Sigmoid colon (tissue), 7 donors: Measurements from ENCODE around the gene LSMEM2. TPM values are rescaled to one million over a fixed set of nuclear protein-coding genes. Genes with fewer than 3 reads are reported as not detected.

Source experiments
- DNase-seq: peaks from one replicate; pipeline ENCODE4 v3.0.0-alpha.2; 2019
- H3K27ac ChIP-seq, 4 donors: fragments of 200-600 bp; sonication (generic); one replicate each; pipeline ENCODE4 v1.5.1; 2016 to 2019; ENCODE audit warnings: mild to moderate bottlenecking in 1 of 4
- H3K27me3 ChIP-seq, 3 donors: fragments of 200-600 bp; sonication (generic); one replicate each; pipeline ENCODE4 v1.5.1; 2019; ENCODE audit warnings: mild to moderate bottlenecking in 1 of 3
- H3K36me3 ChIP-seq, 4 donors: fragments of 200-600 bp; sonication (generic); one replicate each; pipeline ENCODE4 v1.5.1; 2016 to 2019
- H3K4me1 ChIP-seq, 4 donors: fragments of 200-600 bp; sonication (generic); one replicate each; pipeline ENCODE4 v1.5.1; 2017 to 2019
- H3K4me3 ChIP-seq, 4 donors: fragments of 200-600 bp; sonication (generic); one replicate each; pipeline ENCODE4 v1.5.1; 2017 to 2019; ENCODE audit warnings: mild to moderate bottlenecking in 2 of 4, moderate library complexity in 1 of 4
- H3K9me3 ChIP-seq, 4 donors: fragments of 200-600 bp in 3 of 4; sonication (generic) in 3 of 4; one replicate each; pipeline versions ENCODE4 v1.5.1 to v1.6.1; 2013 to 2019
- EP300 ChIP-seq, 4 donors: sonication (generic); formaldehyde crosslinking; IDR thresholded peaks; one replicate each; pipeline ENCODE4 v1.6.1; 2017; ENCODE audit warnings: antibody characterized with exemption in 4 of 4
- POLR2A ChIP-seq, 2 donors: fragments of 450-650 bp; IDR thresholded peaks; one replicate each; pipeline ENCODE4 v1.6.1; 2016; ENCODE audit warnings: antibody characterized with exemption in 2 of 2, mild to moderate bottlenecking in 2 of 2, moderate library complexity in 2 of 2
- POLR2AphosphoS5 ChIP-seq, 4 donors: sonication (generic); formaldehyde crosslinking; IDR thresholded peaks; one replicate each; pipeline ENCODE4 v1.6.1; 2017; ENCODE audit warnings: antibody characterized with exemption in 4 of 4
- WGBS, 2 donors: extraction: QIAGEN DNeasy Blood & Tissue Kit; methylation state at CpG; one replicate each; pipeline ENCODE4 v1.1.7; 2013; 5-methylcytosine and 5-hydroxymethylcytosine counted together
- intact Hi-C: fragments of 100-400 bp; cut with DNase I; formaldehyde crosslinking; loops from one replicate; pipeline ENCODE4 v1.15.1; 2023
- polyA plus RNA-seq, 3 donors: library from polyadenylated mRNA; stranded (reverse); fragments of 200-250 nt; gene quantifications; one replicate each; pipeline ENCODE4 v1.2.3, GENCODE V29; 2013
- total RNA-seq, 4 donors: library from RNA; depleted of rRNA; stranded (reverse); fragments of >200 nt; gene quantifications; one replicate each; pipeline ENCODE4 v1.1.0, GENCODE V29; 2016
- TF ChIP-seq, protein P1 (sequence below), 4 experiments: fragments of 450-650 bp in 3 of 4; fragments of 200-600 bp in 1 of 4; IDR thresholded peaks; one replicate each; pipeline ENCODE4 v1.5.1; 2016 to 2019; ENCODE audit warnings: antibody characterized with exemption in 4 of 4, mild to moderate bottlenecking in 3 of 4, moderate library complexity in 2 of 4
- donor health status: healthy with polysubstance abuse.
- donor health status: Bipolar disorder and iron deficiency.
- donor health status: healthy.

The LSMEM2 gene
- total and polyA plus RNA-seq, 7 donors = 0.13 to 0.46 TPM; not detected in 5

DNA sequence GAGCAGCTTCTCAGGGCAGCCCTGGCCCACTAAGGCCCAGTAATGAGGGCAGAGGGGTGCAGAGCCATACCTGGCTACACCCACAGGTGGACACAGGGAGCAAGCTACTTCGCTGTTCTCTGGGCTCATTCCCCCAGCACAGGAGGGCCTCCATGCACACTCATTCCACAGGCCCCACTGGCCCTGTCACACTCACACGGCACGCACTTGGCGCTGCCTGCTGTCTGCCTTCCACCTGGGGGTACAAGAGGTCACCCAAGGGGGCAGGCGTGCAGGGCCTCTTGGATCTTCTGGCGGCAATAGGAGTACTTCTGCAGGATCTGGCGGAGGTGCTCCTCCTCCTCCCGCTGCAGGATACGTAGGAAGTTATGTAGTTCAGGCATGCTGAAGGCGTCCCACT is 51.4 kb downstream of the LSMEM2 start:
- TF ChIP-seq POLR2A (IDR thresholded peaks at IDR 0.05) (no peak), POLR2AphosphoS5 (IDR thresholded peaks at IDR 0.05) (no peak), EP300 (IDR thresholded peaks at IDR 0.05) (no peak)
- TF ChIP-seq, protein P1, sequence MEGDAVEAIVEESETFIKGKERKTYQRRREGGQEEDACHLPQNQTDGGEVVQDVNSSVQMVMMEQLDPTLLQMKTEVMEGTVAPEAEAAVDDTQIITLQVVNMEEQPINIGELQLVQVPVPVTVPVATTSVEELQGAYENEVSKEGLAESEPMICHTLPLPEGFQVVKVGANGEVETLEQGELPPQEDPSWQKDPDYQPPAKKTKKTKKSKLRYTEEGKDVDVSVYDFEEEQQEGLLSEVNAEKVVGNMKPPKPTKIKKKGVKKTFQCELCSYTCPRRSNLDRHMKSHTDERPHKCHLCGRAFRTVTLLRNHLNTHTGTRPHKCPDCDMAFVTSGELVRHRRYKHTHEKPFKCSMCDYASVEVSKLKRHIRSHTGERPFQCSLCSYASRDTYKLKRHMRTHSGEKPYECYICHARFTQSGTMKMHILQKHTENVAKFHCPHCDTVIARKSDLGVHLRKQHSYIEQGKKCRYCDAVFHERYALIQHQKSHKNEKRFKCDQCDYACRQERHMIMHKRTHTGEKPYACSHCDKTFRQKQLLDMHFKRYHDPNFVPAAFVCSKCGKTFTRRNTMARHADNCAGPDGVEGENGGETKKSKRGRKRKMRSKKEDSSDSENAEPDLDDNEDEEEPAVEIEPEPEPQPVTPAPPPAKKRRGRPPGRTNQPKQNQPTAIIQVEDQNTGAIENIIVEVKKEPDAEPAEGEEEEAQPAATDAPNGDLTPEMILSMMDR (IDR thresholded peaks at IDR 0.05) = no peak
- Histone ChIP-seq H3K27ac (no peak overlapping the region), H3K4me1 (peaks cover 0 to 49% (median 46%) of the 10 kb centered on the region in 4 donors), H3K36me3 (peaks cover 18 to 43% (median 26%) of the 10 kb centered on the region in 4 donors), H3K4me3 (no peak overlapping the region), H3K9me3 (no peaks in the 10 kb centered on the region), H3K27me3 (no peaks in the 10 kb centered on the region)
- WGBS, 2 donors = 95 to 97% methylated on average over 10 of the region's 10 CpGs
- intact Hi-C loops = no loop called here
- DNase-seq = no peak

DNA sequence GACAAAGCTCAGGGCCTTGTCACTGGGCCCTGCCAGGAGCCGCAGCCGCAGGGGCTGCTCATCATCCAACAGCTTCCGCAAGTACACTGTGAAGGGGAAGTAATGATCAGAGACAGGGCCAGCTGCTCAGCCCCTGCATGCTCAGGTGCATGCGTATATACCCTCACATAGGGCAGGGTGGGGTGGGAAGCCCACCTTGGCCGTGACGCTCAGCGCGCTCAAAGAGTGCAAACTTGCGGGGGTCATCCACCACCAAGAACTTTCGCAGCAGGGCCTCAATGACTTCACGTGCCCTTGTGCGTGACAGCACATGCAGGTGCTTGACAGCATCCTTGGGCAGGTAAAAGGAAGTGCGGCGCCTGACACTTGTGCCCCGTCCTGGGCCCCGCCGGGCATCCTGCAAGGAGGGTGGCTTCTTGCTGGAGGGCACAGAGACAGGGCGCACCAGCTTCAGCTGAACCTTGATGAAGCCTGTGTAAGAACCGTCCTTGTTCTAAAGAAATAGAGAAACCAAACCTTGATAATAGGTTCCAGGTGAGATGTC is 52.5 kb downstream of the LSMEM2 start:
- H3K4me3 ChIP-seq = no peak overlapping the region
- H3K4me1 ChIP-seq = peaks cover 0 to 58% (median 56%) of the 10 kb centered on the region in 4 donors
- H3K27me3 ChIP-seq = no peaks in the 10 kb centered on the region
- H3K36me3 ChIP-seq = peaks cover 18 to 32% (median 23%) of the 10 kb centered on the region in 4 donors
- TF ChIP-seq EP300 (IDR thresholded peaks at IDR 0.05) (no peak), POLR2AphosphoS5 (IDR thresholded peaks at IDR 0.05) (no peak), POLR2A (IDR thresholded peaks at IDR 0.05) (no peak)
- TF ChIP-seq, protein P1 (IDR thresholded peaks at IDR 0.05) = no peak
- H3K27ac ChIP-seq = no peak overlapping the region
- 97% methylated on average over 19 of the region's 19 CpGs for WGBS, 2 donors
- intact Hi-C loops = no loop called here
- no peaks in the 10 kb centered on the region for H3K9me3 ChIP-seq
- no peak for DNase-seq

DNA sequence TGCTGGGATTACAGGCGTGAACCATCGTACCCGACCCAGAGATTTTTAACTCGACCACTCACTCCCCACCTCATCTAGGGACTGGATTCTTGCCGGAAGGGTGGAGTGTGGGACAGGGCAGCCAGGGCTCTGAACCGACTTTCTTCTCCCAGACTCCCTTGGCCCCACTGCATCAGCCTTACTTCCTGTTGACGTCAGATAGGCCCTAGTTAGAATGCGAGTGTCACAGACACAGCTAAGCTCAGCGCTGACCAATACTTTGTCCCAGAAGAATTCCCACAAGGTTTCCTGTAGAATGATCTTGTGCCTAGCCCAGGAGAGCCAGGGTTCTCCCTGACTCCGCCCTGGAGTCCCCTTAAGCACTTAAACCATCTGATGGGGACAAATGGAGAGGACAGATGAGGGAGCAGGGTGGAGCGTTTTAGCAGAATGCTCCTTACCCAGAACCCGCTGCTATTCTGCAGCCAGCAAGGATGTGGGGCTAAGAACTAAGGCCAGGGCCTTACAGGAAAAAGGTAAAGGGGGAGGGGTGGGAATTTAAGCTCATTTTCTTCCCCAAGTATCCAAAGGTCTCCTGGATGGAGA is 54.9 kb downstream of the LSMEM2 start:
- H3K27ac ChIP-seq = peak overlapping the region; percentile 93 to 100 (median 98)
- peaks cover 18 to 29% (median 23%) of the 10 kb centered on the region in 4 donors for H3K36me3 ChIP-seq
- 73 to 78% methylated on average over 12 of the region's 12 CpGs for WGBS, 2 donors
- no peak overlapping the region for H3K4me3 ChIP-seq
- H3K4me1 ChIP-seq = peaks cover 0 to 55% (median 55%) of the 10 kb centered on the region in 4 donors
- H3K27me3 ChIP-seq = no peaks in the 10 kb centered on the region
- no peak for DNase-seq
- H3K9me3 ChIP-seq = no peaks in the 10 kb centered on the region
- TF ChIP-seq POLR2AphosphoS5 (IDR thresholded peaks at IDR 0.05) (peak in 3 of 4 donors; percentile 31 to 51 (median 42)), EP300 (IDR thresholded peaks at IDR 0.05) (peak in 1 of 4 donors; percentile 25), POLR2A (IDR thresholded peaks at IDR 0.05) (no peak)
- intact Hi-C loops = no loop called here

DNA sequence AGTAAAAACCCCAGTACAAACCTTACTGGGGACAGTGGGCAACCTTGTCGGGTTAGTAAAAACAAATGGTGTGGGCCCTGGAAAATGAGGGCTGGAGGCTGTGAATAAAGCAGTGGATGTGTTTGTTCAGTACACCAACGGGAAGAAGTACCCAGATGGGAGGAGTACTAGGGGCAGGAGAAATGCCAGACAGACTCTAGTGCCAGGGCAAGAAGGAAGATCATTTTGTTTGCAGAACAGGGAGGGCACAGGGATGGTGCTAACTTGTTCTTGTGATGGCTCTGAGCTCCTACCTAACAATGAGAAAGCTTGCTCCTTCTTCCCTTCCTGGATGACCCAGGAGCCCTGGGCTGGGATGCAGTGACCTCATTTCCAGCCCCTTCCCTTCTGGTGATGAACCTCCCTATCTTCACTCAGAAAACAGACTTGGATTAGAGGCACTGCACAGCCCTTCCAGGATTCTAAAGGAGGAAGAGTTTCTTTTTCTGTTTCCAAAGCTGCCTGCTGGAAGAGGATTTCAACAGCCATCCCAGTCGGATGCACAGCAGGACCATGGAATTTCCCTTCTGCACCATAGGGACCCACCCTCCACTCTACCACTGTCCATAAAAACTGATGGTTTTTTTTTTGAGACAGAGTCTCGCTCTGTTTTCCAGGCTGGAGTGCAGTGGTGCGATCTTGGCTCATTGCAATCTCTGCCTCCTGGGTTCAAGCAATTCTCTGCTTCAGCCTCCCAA is 55.6 kb downstream of the LSMEM2 start:
- intact Hi-C loops = no loop called here
- 56 to 65% methylated on average over 5 of the region's 5 CpGs for WGBS, 2 donors
- H3K4me1 ChIP-seq = peaks cover 0 to 59% (median 57%) of the 10 kb centered on the region in 4 donors
- TF ChIP-seq POLR2A (IDR thresholded peaks at IDR 0.05) (no peak), POLR2AphosphoS5 (IDR thresholded peaks at IDR 0.05) (no peak), EP300 (IDR thresholded peaks at IDR 0.05) (no peak)
- TF ChIP-seq, protein P1 (IDR thresholded peaks at IDR 0.05) = no peak
- H3K27me3 ChIP-seq = no peaks in the 10 kb centered on the region
- no peak overlapping the region for H3K4me3 ChIP-seq
- no peaks in the 10 kb centered on the region for H3K9me3 ChIP-seq
- H3K27ac ChIP-seq = peak overlapping the region; percentile 93 to 100 (median 98)
- DNase-seq = no peak
- H3K36me3 ChIP-seq = peaks cover 18 to 28% (median 21%) of the 10 kb centered on the region in 4 donors
